Upper lobe of right lung (tissue), 1 donor: ENCODE measurements around the gene AFG3L2. TPM values are rescaled to one million over a fixed set of nuclear protein-coding genes. Genes with fewer than 3 reads are reported as not detected.
A peak's percentile ranks its signal among the peaks of the same experiment; 100 is the strongest.

Source experiments
- ATAC-seq: fragments of 200-7000 bp; cut with Tn5 transposase; one replicate; pipeline ENCODE4 v1.9.1; 2020; ENCODE audit warnings: mild to moderate bottlenecking, moderate library complexity
- DNase-seq: peaks from one replicate; pipeline ENCODE4 v3.0.0-alpha.2; 2020
- H3K27ac ChIP-seq: fragments of 200-600 bp; one replicate; pipeline ENCODE4 v1.8.0; 2022
- H3K27me3 ChIP-seq: fragments of 200-600 bp; one replicate; pipeline ENCODE4 v1.8.0; 2022; ENCODE audit warnings: mild to moderate bottlenecking
- H3K36me3 ChIP-seq: fragments of 200-600 bp; one replicate; pipeline ENCODE4 v1.8.0; 2022
- H3K4me1 ChIP-seq: fragments of 200-600 bp; one replicate; pipeline ENCODE4 v1.8.0; 2022
- H3K4me3 ChIP-seq: fragments of 200-600 bp; one replicate; pipeline ENCODE4 v1.8.0; 2022; ENCODE audit warnings: mild to moderate bottlenecking
- H3K9me3 ChIP-seq: fragments of 200-600 bp; one replicate; pipeline ENCODE4 v1.8.0; 2022
- intact Hi-C: fragments of 100-400 bp; cut with DNase I; formaldehyde crosslinking; loops from one replicate; pipeline ENCODE4 v1.11.0; 2022
- total RNA-seq: library from RNA; stranded (reverse); fragmentation: NEBNext Ultra II Directional; extraction: Animal tissue kit (Norgen Biotek cat#: 25700); gene quantifications from one replicate; pipeline ENCODE4 v1.2.1, GENCODE V29; 2021
- TF ChIP-seq, protein P1 (sequence below): fragments of 200-600 bp; IDR thresholded peaks from one replicate; pipeline ENCODE4 v1.8.0; 2022; ENCODE audit warnings: antibody characterized with exemption
- donor health status: DM: no; HTN: yes; CAD: no; lungs with severe emphysema.

AFG3L2 gene
- total RNA-seq, 1 donor from 2014 or later: 35.4 TPM

DNA sequence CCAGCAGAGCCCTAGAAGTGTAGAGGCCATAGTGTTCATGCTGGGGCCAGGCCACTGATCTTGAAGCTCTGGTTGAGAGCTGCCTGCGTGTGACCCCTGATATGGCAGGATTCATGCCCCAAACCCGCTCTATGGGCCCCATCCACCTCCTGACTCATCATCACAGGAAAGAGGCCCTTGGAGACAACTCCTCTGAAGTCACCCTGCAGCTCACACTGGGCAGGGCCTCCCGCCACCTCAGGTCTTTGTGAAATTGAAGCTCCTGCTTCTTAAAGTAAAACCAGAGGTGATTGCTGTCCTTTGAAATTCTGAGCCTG is 81.0 kb downstream of the AFG3L2 start:
- intact Hi-C loops: no loop called here
- Histone ChIP-seq H3K4me1 (no peaks in the 10 kb centered on the region), H3K9me3 (no peaks in the 10 kb centered on the region), H3K4me3 (no peak overlapping the region), H3K27ac (no peak overlapping the region), H3K27me3 (no peaks in the 10 kb centered on the region), H3K36me3 (no peaks in the 10 kb centered on the region)
- ATAC-seq (peak; percentile 14), DNase-seq (peak; percentile 39)
- TF ChIP-seq, protein P1, sequence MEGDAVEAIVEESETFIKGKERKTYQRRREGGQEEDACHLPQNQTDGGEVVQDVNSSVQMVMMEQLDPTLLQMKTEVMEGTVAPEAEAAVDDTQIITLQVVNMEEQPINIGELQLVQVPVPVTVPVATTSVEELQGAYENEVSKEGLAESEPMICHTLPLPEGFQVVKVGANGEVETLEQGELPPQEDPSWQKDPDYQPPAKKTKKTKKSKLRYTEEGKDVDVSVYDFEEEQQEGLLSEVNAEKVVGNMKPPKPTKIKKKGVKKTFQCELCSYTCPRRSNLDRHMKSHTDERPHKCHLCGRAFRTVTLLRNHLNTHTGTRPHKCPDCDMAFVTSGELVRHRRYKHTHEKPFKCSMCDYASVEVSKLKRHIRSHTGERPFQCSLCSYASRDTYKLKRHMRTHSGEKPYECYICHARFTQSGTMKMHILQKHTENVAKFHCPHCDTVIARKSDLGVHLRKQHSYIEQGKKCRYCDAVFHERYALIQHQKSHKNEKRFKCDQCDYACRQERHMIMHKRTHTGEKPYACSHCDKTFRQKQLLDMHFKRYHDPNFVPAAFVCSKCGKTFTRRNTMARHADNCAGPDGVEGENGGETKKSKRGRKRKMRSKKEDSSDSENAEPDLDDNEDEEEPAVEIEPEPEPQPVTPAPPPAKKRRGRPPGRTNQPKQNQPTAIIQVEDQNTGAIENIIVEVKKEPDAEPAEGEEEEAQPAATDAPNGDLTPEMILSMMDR: no peak

DNA sequence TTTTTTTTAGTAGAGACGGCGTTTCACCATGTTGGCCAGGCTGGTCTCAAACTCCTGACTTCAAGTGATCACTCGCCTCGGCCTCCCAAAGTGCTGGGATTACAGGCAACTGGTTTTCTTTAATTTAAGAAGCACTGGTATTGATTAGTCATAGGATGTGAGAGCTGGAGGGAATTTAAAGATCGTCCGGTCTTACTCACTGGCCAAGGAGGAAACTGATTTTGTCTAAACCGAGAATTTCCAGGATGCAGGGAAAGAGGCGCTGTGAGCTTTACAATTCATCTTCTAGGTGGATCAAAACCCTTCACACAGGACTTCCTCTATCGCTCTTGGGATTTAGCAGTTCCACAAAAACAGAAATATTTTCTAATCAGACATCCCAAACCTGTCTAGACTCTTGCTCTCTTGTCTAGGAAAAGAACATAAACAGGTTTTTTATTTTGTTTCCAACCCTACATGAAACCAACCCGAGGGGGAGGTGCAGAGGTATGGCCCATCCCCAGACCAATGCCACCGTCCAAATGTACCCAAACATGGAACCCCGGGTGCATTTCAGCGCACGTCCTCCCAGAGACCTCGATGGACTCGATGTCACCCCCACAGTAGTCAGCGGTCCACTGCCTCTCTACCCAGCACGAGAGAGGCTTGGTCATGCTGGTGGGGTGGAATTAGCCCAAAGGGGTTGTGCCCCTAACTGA is 81.5 kb downstream of the AFG3L2 start:
- DNase-seq: no peak
- TF ChIP-seq, protein P1: no peak
- H3K36me3 ChIP-seq: no peaks in the 10 kb centered on the region
- H3K4me1 ChIP-seq: no peaks in the 10 kb centered on the region
- H3K27ac ChIP-seq: no peak overlapping the region
- no peaks in the 10 kb centered on the region for H3K9me3 ChIP-seq
- ATAC-seq: no peak
- peaks cover 2% of the 10 kb centered on the region for H3K27me3 ChIP-seq
- intact Hi-C loops: no loop called here
- H3K4me3 ChIP-seq: no peak overlapping the region

- intact Hi-C loops: no loop called here
- H3K27me3 ChIP-seq: peaks cover 17% of the 10 kb centered on the region
- ATAC-seq (no peak), DNase-seq (peak; percentile 55)
- no peak overlapping the region for H3K4me3 ChIP-seq
- TF ChIP-seq, protein P1: no peak
- H3K36me3 ChIP-seq: no peaks in the 10 kb centered on the region
- no peaks in the 10 kb centered on the region for H3K9me3 ChIP-seq
- peaks cover 2% of the 10 kb centered on the region for H3K4me1 ChIP-seq
- H3K27ac ChIP-seq: no peak overlapping the region
Measured at GRCh38 chr18:12293831-12294230, 83.2 kb downstream of the AFG3L2 start.

DNA sequence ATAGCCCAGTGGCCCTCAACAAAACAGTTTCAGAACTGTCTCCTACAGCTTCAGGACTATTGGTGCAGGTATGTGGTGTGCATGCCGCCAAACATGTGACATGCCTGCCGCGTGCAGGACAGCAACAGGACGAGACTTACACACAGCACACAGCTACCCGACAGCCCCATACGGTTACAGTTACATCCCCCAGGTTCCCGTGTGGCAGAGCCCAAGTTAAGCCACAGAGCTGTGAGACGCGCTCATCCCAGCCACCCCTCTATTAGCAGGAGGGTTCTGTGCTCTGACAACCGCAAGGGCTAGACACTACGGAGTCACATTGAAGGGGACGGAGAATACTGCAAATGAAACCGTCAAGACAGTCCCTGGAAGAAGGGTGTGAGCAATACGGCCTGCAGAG is 85.3 kb downstream of the AFG3L2 start:
- peaks cover 12% of the 10 kb centered on the region for H3K4me1 ChIP-seq
- H3K27me3 ChIP-seq: peaks cover 34% of the 10 kb centered on the region
- no peaks in the 10 kb centered on the region for H3K9me3 ChIP-seq
- TF ChIP-seq, protein P1: no peak
- intact Hi-C loops: no loop called here
- H3K36me3 ChIP-seq: no peaks in the 10 kb centered on the region
- DNase-seq (peak; percentile 25), ATAC-seq (no peak)
- no peak overlapping the region for H3K4me3 ChIP-seq
- H3K27ac ChIP-seq: no peak overlapping the region

GRCh38 chr18:12291161-12291560 is 85.9 kb downstream of the AFG3L2 start:
- H3K9me3 ChIP-seq: no peaks in the 10 kb centered on the region
- no peak for ATAC-seq

More at GRCh38 chr18:12291161-12291560, 85.9 kb downstream of the AFG3L2 start:
- no peak overlapping the region for H3K4me3 ChIP-seq
- intact Hi-C loops: no loop called here
- peak; percentile 27 for DNase-seq
- H3K27ac ChIP-seq: no peak overlapping the region
- TF ChIP-seq, protein P1: no peak
- peaks cover 34% of the 10 kb centered on the region for H3K27me3 ChIP-seq
- H3K36me3 ChIP-seq: no peaks in the 10 kb centered on the region
- H3K4me1 ChIP-seq: peaks cover 12% of the 10 kb centered on the region
